ENCODE results near the gene IST1.

- TF ChIP-seq CTCF (conservative IDR thresholded peaks at IDR 0.05; ENCODE audit: low read depth, low read length): no peak
- no peak for TF ChIP-seq EZH2 (IDR thresholded peaks at IDR 0.05; ENCODE audit: borderline replicate concordance, low read depth, low read length, poor library complexity, severe bottlenecking)
Observed at GRCh38 chr16:71848622-71849021, 46.7 kb upstream of the IST1 start.

Measured in A673 (cell line).